G401 (cell line): ENCODE results near the gene SYF2. TPM values are rescaled to one million over a fixed set of nuclear protein-coding genes. Genes with fewer than 3 reads are reported as not detected.
"Not testable (repeated sequence)": the region's sequence is repeated elsewhere in the genome, so short reads cannot be mapped to it uniquely, and the experiment has no call there.

Experiments used
- DNase-seq: peaks from one replicate; pipeline ENCODE4 v3.0.0-alpha.2; 2015; ENCODE audit warnings: low spot score
- in situ Hi-C: cut with HindIII; loops from 2 replicates; pipeline ENCODE4 v1.10.0; 2016; ENCODE audit warnings: low sequenced_read_pairs, mixed read lengths
- total RNA-seq: library from RNA; depleted of rRNA; stranded (reverse); fragments of >200 nt; shearing (Covaris generic); gene quantifications from 2 replicates; pipeline ENCODE4 v1.2.3, GENCODE V29; 2014; rRNA removed

SYF2 gene
- total RNA-seq, 1 experiment from 2014 or later = 65.8 TPM

DNA sequence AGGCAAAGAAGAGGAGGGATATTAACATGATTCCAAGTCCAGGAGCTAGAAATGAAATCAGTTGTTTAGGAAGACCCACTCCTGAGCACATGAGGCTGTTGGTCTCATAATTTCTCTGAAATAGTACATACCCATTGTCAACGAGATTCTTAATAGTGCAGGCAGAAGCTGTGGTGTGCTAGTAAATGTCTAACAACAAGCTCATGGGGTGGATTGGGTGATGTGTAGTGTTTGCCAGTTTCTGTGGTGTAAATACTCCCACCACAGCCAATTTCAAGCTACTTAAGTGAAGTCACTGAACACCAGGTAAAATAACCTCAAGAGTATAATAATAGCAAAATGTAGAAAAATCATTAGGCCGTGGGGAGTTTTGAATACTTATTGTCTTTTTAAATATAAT, 42.0 kb downstream of the SYF2 start:
- in situ Hi-C loops = no loop called here
- no peak for DNase-seq

DNA sequence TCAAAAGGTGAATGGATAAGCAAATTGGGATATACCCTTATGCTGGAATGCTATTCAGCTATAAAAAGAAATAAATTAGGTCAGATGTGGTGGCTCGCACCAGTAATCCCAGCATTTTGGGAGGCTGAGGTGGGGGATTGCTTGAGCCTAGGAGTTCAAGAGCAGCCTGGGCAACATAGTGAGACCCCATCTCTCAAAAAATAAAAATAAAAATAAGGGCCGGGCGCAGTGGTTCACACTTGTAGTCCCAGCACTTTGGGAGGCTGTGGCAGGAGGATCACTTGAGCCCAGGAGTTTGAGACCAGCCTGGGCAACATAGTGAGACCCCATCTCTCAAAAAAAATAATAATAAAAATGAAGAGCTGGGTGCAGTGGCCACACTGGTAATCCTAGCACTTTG, 44.4 kb downstream of the SYF2 start:
- DNase-seq, in situ Hi-C loops: not testable (repeated sequence)

DNA sequence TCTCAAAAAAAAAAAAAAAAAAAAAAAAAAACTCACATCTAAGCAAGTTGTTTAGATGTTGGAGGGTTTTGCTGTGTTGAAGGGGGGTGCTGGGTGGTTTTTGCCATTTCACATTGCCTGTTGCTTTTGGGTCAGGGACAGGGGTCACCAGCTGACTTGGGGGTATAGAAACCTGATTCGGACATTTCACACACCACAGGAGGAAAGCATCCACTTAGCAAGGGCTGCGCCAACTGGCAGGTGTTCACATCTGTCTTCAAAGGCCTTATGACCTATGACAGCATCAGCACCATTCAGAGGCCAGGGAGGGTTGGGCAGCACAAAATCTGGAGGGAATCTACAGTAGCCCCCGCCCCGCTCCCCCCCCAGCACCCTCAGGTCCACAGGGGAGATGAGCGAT, 45.2 kb downstream of the SYF2 start:
- in situ Hi-C loops = no loop called here
- no peak for DNase-seq

DNA sequence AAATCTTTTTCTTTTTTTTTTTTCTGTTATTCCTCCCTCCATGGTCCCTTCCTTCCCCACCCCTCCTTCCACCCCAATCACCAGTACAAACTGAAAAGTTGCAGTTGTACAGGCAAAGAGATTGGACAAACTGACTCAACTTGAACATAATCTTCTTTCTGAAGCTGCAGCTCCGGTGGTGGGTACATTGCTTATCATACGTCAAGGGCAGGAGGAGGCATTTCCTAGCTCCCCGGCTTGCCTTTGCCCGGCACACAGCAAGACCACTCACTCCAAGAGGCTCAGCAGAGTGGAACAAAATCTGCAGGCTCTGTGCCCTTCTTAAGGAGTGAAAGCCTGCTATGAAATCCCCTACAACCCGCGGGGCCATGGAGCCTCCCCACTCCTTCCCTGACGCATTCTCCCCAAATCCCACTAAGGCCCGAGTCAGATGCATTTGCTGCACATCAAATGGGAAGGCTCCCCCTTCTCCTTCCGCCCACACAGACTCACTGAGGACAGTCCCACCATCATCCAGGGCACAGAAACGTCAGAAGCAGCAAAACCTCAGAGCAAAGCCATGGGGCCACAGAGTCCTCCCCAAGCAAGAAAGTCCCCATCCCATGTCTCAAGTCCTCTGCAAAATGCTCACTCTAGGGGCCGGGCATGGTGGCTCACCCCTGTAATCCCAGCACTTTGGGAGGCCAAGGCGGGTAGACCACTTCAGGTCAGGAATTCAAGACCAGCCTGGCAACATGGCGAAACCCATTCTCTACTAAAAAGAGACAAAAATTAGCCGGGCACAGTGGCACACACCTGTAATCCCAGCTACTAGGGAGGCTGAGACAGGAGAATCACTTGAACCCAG, 45.9 kb downstream of the SYF2 start:
- DNase-seq = no peak
- in situ Hi-C loops = no loop called here

DNA sequence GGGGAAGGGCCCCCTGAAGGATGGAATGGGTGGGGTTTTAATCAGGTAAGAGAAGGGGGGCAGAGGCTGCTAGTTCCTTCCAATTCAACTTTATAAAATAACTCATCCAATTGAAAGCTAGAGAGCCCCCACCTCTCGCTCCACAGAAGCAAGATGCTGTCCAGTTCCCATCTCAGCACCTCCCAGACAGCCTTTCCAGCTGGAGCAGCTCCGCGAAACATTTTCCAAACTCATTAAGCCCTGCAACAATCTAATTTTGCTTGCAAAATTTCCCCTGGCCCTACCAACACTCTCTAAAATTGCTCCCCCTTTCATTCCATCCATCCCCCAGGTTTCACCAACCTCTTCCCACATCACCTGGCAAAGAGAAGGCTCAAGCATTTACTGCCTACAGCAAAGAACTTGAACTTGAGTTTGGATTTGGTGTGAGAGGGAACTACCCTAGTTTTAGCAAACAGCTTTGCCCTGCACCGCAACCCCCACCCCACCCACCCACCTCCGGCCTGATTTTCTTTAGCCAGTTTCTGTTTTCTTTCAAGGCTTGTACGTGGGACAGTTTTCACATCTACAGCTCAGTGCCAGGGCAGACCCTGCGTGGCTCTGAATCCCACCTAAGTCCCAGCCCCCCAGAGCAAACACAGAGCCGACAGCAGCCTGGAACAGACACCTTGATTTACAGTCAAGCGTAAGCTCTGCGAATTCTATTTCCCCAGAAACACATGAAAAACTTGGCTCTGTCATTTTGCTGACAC, 46.7 kb downstream of the SYF2 start:
- in situ Hi-C loops = no loop called here

DNA sequence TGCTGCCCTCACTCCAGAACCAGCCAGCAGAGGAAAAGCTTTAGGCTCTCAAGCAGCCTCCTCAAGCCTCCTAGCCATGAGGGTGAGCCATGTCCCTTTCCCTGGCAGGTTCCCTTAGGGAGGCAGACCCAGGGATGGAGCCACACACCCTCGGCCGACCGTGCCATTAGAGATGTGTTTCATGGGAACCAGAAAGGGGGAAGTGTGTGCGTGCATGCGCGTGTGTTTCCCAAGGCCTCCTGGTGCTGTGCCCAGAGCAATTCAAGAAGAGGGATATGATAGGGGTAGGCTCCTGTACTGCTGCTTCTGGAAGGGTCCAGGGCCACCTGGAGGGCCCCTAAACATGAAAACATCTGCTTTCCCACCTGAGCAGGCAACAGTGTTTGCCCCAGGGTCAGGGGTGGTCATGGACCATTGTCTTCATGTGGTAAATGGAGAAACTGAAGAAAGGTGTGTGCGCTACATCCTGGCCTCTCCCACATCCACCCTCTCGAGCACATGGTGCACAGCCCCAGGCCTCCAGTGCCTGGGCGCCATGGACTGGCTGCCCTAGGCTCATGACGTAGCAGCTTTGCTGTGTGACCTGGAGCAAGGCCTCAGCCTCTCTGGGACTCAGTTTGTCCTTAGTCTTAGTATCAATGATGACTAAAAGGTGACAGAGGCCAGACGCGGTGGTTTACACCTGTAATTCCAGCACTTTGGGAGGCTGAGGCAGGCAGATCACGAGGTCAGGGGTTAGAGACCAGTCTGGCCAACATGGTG, 48.1 kb downstream of the SYF2 start:
- in situ Hi-C loops = no loop called here
- DNase-seq = no peak

More for the DNA sequence above, 46.7 kb downstream of the SYF2 start:
- DNase-seq = no peak

DNA sequence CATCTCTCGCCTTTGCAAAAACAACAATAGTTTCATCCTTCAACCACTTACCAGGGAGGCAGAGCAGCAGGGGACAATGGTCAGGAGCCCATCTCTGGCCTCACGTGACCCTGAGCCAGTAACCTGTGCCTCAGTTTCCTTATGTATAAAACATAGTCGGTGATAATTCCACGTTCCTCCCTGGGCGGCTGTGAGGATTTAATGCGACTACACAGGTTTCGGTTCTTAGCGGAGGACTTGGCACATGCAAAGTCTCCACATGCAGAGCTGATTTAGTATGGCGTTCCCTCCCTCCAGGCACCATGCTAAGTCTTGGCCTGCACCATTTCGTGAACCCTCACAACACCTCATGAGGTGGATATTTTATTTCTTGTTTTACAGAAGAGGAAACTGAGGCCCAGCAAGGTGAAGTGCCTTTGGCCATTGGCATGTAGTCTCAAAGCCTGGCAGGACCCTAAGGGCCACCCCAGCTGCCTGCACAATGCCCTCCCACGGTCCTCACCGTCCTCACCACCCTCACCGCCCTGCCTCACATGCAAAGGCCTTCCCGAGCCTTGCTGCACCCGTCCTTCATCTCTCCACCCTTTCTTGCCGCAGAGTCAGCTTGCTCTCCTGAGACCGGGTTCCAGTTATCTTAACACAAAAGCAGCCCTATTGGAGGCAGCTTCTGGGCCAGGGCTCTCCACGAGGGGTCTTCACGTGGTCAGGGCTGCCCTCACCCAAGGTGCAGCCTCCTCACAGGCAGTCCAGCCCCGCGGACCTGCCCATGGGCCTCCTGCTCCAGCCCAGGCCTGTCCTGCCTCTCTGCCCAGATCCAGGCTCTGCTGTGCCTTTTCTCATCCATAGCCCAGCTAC, 48.9 kb downstream of the SYF2 start:
- in situ Hi-C loops = no loop called here
- DNase-seq = no peak

DNA sequence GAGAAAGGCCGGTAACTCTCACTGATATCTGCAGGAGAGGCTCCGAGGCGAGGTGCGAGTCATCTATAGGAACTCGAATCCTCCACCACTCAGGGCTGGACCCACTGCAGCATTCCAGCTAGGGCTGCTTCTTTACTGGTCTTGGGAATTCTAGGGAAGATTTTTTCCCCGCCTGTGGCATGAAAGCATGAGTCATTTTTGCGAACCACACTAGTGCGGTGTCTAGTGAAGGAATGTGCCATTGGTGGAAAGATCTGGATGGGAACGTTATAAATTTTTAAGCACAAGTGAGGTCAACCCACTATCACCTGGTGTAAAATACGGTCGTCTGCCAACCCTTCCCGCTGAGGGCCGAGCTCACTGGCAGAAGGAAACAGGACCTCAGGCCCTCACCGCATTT, 49.7 kb downstream of the SYF2 start:
- in situ Hi-C loops = no loop called here
- no peak for DNase-seq

DNA sequence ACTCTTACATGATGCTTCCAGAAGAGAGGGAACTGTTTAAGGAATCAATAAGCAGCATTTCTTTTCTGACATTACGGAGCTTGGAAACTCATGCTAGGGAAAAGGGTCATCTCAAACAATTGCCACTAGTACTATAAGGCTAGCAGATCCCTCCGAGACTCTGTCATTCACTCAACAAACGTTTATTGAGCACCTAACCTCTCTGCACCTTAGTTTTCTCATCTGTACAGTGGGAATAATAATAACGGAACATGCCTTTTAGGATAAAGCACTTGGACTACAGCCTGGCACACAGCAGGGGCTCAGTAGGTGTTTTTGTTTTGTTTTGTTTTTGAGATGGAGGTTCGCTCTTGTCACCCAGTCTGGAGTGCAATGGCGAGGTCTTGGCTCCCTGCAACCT, 51.3 kb downstream of the SYF2 start:
- in situ Hi-C loops = no loop called here
- DNase-seq = no peak

DNA sequence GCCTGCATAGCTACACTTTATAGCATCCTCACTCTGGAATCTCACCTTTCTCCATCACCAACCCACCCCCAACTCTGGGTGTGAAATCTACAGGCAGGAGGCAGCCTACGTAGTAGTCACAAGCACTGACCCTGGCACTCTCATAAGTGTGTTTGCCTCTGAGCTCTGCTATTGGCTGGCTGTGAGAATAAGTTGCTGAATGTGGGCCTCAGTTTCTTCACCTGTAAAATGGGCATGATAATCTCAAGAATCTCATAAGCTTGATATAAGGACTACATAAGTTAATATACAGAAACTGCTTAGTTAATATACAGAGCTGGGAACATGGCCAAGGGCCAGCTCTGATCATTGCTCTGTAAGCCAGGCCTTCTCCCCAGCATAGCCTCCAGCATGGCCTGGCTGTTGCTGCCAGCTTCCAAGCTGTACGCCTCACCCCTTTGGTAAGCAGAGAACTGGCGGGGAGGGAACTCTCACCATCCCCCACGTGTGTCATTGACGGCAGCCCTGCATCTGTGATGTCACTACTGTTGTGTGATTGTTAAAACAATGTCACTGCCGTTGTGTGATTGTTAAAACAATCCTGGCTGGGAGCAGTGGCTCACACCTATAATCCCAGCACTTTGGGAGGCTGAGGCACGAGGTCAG, 53.3 kb downstream of the SYF2 start:
- in situ Hi-C loops = no loop called here
- no peak for DNase-seq

DNA sequence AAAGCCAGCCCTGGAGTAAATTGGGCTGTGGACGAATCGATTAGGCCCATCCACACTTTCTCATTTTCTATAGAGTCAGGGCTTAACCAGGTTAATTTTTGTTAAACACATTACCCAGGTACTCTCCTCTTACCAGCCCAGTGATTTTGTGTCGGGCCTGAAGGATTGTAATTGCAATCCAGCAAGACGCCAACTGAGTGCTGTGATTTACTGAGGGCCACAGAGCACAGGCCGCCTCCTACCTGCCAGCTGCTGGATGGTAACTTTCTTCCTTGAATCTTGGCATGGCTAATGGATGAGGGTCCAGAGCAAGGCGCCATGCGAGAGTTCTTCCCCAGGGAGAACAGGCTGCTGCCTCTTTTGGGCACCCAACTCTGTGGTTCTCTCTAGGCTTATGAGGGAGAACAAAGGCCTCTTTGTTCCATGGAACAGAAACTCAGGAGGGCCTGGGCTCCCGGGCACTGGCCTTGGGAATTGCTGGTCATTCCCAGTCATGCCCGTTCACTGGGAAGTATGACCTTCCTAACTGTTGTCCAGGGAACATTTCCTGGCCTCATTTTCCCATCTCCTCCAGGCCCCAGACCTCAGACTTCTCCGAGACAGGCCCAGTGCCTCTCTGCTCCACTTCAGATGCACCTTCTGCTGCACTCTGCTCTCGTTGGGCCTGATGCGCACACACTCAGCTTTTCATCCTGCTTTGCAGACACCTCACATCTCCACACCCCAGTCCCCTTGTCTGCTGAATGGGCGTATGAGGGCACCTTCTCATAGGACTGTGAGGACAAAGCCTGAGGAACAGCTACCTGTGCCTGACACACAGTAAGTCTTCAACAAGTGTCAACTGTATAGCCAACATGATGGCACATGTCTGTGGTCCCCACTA, 57.3 kb downstream of the SYF2 start:
- in situ Hi-C loops = no loop called here
- no peak for DNase-seq

DNA sequence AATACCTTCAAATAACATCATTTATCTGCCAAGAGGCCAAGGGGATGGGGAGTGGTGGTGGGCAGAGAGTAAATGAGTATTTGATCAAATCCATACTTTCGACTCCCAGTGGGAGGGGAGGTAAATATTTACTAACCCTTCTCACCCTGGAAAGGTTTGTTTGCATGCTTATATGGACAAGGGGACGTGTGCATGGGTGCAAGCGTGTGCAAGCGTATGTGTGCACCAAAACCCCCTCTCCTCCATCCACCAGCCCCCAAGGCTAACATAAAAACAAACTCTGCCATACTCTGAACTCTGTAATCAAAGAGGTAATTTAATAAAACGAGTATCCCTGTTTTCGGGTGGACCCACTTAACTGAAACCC, 58.0 kb downstream of the SYF2 start:
- in situ Hi-C loops = no loop called here
- DNase-seq = no peak

DNA sequence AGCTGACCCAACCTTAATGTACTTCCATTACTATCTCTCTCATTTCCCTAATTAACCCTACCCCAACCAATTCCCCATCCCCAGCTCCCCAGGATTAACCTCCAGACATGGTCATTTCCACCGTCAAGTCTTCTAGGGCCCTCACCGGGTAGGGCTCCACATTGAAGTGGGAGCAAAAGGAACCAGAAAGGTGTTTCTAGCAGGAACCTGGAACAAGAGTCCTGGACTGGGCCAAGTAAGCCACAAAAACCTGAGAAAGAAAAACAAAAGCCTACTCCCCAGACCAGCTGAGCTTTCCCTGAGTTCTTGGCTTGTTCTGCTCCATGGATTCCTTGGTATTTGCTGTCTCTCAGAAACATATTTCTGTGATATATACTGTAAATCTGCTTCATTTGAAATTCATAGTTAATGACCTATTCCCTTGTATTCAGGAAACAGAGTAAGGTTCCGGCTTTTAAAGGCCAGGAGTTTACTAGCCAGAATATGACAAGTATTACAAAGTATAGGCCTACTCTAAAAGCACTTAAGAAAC, 58.4 kb downstream of the SYF2 start:
- in situ Hi-C loops = no loop called here
- DNase-seq = no peak

Other genes starting within 250 kb of the SYF2 start
- gene RSRP1, start 15.0 kb upstream of the SYF2 start, total RNA-seq = 42.8 and 48.7 TPM in 2 replicates
- gene RHD, start 40.0 kb upstream of the SYF2 start, total RNA-seq = not detected in 2 replicates
- gene TMEM50A, start 105.8 kb upstream of the SYF2 start, total RNA-seq = 57.8 and 68.8 TPM in 2 replicates
- gene RHCE, start 188.3 kb upstream of the SYF2 start, total RNA-seq = 0.17 and 1.6 TPM in 2 replicates
- gene MACO1, start 198.4 kb upstream of the SYF2 start, total RNA-seq = 79.2 and 84.0 TPM in 2 replicates